ENCODE data around the gene MUSTN1.
A peak's percentile ranks its signal among the peaks of the same experiment; 100 is the strongest.

The MUSTN1 gene

DNA sequence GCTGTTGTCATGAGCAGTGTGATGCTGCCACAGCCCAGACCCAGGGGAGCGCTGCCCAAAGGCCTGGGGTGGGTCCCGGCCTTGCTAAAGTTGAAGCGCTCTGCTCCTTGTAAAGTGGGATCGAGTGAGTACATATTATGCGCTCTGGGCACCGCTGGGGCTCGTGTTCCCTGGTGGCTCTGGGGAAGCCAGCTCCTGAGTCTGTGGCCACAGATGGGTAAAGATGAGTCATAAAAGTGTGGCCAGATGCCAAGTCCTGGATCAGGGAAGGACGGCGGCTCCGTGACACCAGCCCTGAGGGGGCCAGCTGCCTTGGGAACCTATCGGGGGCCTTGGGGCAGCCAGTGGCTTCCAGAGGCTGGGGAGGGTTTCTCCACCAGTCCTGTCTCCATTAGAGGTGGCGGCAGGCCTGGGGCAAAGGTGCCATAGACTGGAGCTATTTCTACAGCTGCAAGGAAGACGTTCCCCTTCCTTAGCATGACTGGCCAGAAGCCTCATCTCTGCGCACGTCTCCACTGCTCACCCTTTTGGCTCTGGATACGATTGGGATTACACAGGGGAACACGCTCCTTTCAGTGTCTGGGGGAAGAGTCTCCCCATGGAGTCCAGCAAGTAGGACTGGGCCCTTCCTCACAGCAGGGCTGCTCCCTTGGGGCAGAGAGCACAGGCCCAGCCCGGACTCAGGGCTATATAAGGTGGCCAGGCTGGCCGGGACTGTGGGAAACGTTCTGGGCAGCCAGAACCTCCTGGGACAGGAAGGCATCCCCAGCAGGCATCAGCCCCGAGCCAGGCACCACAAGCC, 3.1 kb downstream of the MUSTN1 start:
- DNase-seq (ENCODE audit: low read depth): peak; percentile 51

DNA sequence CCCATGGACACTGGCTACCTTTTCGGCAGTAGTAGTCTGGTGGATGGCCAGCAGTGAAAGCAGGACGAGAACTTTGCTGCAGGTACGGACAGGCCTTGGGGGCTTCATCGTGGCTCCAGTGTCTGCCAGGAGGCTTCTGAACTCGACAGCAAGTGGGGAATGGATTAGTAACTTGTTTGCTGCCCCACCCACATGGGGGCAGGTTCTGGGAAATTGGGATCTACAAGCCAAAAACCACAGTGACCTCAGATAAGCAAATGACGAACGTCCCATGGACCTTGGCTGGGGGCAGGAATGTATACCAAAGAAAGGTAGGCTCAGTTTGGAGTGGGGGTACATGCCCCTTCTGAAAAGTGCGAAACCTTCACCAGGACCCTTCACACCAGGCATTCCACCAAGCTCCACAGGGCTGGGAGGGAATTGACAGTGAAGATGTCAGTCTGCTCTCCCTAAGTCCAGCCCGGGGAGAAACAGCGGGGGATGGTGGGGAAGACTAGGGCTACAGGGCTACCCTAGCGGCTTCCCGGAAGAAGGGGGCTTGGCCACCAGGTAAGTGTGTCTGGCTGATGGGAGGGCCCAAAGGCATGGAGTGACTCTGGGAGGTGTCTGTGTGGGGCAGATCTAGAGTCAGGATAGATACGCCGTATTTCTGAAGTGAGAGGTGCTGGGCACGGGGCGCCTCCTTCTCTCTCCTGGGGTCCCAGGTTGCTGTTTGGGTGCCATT, 4.1 kb downstream of the MUSTN1 start, which contains the start of gene ITIH4:
Gene ITIH4 (minus strand): TSS at position 138 of the 724 bp plus-strand sequence. CDS start 30 bp downstream, at position 108.
- no peak for DNase-seq (ENCODE audit: low read depth)

DNA sequence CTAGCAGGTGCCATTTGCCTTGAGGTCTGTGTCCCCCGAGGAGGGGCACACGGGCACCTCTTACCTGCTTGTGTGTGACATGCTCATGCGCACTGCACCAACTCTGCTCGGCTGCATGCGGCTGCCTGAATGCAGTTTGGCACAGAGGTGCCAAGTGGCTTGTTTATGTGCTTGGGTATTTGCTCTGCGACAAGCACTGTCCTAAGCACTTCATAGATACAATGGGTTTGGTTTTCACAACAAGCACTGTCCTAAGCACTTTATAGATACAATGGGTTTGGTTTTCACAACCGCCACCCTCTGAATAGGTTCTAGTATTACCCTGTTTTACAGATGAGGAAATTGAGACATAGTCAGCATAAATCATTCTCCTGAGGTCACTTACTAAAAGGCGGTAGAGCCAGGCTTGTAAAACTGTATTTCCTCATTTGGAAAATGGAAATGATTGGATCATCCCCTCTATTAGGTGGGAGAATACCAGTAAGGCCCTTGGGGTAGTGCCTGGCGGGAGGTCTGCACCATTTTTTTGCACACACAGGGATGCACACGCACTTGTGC, 4.8 kb downstream of the MUSTN1 start:
- no peak for DNase-seq (ENCODE audit: low read depth)

DNA sequence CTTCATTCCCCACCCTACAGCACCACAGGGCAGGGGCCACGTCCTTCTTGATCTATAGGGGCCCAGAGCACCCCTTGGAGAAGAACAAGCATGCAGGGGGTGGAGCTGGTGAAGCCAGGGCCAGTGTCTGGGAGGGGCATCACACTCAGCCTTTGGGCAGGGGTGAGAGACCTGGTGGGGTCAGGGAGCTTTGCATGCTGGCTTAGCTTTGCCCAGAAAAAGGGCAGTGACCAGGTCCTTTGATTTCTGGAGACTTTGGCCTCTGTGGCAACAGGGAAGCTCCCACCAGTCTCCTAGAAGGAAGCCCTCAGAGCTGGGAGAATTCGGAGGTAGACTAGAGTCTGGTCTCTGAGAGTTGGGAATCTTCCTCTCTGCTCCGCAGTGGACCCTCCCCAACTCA, 5.3 kb downstream of the MUSTN1 start:
- no peak for DNase-seq (ENCODE audit: low read depth)

DNA sequence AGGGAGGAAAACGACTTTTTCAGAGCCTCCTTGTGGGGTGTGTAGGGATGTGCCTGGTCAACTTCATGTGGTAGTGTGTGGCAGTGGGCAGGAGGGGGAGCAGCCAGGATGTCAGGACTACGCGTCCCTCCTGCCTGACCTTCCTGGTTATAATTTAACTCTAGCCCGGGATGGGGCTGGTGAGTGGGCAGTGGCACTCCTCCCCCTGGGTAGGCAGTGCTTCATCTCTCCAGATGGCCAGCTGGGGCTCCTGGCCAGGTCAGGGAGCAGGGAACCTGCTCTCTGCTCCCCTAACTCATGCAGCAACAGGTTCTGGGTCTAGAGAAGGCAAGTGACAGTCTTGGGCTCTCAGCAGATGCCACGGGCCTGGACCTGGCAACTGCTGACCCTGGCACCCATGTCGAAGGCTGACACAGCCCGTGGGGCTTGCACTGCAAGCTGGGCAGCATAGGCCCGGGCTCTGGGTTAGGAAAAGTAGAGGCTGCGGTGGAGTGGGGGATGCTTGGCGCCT, 6.9 kb downstream of the MUSTN1 start:
- DNase-seq (ENCODE audit: low read depth): no peak

DNA sequence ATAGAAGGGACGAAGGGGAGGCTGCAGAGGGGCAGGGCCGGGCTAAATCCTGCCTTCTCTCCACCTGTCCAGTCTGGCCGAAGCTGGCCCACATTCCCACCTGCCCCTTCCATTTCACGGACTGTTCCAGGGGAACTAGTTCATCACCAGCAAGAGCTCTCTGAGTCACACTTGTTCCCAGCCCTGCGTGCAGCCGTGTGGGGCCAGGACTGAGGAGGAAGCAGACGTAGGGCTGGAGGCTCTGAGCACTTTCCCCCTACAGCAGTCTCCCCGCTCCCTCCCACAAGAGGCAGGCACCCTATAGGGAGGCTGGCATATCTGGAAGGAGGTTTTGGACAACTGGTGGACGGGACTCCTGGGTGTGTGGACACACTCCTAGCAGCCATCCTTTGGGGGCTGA, 7.4 kb downstream of the MUSTN1 start:
- DNase-seq (ENCODE audit: low read depth): peak; percentile 32

DNA sequence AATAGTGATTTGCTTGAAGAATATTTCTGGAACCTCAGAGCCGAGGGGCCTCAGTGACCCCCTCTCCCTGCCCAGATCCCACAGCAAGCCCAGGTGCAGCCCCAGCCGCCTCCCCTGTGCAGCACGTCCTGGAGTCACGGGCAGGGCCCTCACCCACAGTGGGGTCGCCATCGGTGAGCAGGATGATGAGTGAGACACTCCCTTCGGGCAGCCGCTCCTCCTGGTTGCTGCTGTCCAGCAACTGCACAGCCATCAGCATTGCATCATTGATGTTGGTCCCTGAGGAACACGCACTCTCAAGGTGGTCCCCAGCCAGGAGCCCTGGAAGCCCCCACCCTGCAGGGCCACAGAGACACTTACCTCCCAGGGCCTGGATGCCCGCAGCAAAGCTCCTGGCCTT, 10.8 kb downstream of the MUSTN1 start:
- DNase-seq (ENCODE audit: low read depth): no peak

DNA sequence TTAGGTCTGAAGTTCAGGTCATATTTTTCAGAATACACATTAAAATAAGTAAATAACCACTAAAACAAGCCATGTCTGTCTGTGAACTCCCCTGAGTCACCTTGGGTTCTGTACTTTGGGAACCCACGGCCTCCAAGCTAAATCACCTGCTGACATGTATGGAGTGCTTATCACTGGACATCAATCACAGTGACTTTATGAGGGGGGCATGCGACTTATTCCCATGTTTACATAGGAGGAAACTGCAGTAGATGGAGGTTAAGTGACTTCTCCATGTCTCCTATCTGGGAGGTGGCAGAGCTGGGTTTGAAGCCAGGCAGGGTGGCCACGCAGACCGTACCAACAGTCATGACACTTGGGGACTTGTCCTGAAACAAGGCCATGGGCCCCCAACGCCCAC, 12.5 kb downstream of the MUSTN1 start:
- no peak for DNase-seq (ENCODE audit: low read depth)

DNA sequence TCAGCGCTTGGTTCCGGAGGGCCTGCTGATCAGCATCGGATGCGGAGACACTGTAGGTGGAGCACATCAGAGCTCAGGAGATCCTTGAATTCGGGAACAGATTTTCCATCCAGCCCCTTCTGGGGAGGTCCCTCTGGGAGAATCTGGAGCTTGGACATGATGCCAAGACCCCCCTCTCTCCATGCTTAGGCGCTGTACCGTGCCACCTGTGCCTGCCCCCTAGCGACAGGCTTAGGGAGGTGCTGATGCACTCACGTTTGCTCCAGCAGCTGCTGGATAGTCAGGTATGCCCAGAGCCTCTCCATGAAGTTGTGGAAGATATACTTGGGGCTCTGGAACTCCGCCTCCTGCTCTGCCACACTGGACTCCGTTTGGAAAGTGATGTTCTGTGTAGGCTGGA, 14.1 kb downstream of the MUSTN1 start:
- peak; percentile 15 for DNase-seq (ENCODE audit: low read depth)

DNA sequence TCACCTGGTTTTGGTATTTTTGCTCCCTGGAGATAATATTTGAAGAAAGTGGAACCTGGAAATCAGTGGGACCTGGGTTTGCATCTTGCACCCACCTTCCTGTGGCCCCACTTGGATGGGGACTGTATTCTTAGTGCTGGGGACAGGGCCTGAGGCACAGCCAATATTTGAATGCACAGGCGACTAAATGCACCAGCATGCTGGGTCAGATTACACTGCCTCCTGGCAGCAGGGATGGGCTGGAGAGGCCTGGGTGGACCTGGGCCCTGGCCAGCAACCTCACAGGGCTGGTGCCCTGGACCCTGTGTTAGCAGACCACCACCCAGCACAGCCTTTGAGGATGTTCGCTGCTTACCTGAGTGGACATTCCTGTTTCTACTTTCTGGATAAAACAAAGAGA, 14.9 kb downstream of the MUSTN1 start:
- no peak for DNase-seq (ENCODE audit: low read depth)

DNA sequence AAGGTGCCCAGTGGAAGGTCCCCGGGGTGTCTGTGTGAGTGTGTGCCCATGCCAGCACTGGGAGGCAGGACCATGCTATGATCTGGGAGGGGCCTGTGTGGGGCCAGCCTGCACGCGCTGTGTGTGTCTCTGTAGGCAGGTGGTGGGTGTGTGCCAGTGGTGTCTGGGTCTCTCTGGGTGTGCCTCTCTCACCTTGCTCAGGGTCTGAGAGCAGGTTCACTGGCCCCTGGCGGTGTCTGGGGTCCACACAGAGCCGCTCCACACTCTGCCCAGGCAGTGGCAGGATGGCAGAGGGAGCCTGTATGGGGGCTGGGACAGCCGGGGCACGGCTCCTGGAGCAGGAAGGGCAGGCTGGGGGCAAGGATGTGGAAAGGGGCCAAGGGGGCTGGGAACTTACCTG, 17.0 kb downstream of the MUSTN1 start:
- DNase-seq (ENCODE audit: low read depth): no peak

DNA sequence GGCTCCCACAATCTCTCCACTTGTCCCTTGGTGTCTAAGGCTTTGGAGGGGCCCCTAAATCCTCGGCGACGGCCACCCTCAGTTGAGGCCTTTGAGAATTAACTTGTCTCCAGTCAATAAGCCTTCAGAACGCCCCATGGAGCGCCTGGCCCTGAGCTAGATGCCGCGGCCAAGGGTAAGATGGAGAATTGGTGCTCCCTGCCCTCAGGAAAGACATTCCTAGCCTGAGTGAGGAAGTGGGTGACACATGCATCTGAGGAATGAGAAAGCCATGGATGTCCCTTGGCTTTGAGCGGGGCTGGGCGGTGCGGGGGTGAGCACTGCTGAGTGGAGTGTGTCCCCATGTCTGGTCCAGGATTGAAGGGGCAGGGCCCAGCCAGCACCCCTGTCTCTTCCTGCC, 17.6 kb downstream of the MUSTN1 start:
- no peak for DNase-seq (ENCODE audit: low read depth)

DNA sequence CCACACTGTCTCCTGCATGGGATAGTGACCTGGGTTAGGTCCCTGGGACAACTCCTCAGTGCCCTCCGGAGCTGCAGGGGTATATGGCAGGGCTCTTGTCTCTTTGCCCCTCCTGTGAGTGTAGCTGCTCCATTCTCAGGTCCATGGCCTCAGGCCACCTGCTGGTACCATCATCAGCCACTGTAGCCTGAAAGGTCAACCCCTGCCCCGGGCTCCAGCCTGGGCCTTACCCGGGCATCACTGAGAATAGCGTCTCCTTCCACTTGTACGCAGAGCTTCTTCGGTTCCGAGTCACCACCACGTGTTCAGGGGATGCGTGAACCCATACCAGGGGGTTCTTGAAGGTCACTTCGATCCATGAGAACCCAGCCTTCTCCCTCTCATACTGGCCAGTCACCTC, 18.2 kb downstream of the MUSTN1 start:
- DNase-seq (ENCODE audit: low read depth): no peak

DNA sequence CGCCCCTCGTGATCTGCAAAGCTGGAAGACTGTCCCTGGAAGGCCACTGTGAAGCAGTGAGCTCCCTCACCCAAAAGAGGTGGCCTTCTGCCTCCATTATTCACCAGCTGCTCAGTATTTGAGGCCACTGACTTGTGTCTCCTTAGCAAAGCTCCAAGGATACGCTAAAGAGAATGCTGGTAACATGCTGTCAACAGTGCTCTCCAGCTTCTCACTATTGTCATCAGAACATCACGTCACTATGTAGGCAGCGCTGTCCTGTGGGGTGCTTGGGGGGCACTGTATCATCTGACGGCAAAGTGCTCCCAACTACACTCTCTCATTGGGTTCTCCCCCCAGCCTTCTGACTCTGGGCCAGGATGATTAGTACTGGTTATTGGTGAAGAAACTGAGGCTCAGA, 18.6 kb downstream of the MUSTN1 start:
- no peak for DNase-seq (ENCODE audit: low read depth)

DNA sequence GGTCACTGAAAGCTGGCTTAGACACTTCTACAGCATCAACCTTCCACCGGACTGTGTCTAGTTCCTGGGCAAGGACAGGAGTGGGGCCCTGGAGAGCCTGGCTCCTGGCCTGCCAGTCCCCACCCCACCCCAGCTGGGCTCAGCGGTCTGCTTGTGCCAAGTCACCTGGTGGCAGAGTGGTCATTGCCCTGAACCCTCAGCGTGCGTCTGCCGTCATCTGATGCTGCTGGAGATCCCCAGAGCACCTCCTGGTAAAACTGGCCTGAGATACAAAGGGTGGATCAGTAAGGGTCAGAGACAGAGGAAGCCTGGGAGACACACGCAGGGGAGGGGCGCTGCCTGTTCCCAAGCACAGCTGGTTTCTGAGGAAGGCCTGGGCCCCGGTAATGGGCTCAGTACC, 21.0 kb downstream of the MUSTN1 start:
- DNase-seq (ENCODE audit: low read depth): no peak

DNA sequence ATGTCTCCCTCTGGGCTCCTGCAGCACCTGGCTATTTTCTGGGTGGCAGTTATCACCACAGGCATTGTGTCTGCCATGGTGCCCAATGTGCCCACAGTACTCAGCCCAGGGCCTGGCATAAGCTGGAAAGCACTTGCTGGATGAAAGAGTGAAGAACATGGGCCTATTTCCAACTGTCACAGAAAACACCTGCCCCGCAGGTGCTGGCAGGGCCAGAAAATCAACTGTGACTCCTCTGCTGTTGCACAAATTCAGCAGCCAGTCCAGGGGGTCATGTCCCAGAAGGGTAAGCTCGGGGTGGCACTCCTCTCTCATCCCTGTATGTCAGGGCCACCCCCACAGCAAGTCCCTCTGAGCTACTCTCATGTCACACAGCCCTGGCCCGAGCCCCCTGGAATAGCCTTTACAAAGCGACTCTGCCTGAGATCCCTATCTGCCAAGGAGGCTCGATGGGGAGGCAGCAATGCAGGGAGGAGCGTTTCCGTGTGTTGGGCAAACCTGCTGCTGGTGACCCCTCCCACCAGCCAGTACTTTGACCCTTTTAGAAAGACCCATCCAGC, 23.3 kb downstream of the MUSTN1 start:
- DNase-seq (ENCODE audit: low read depth): no peak

DNA sequence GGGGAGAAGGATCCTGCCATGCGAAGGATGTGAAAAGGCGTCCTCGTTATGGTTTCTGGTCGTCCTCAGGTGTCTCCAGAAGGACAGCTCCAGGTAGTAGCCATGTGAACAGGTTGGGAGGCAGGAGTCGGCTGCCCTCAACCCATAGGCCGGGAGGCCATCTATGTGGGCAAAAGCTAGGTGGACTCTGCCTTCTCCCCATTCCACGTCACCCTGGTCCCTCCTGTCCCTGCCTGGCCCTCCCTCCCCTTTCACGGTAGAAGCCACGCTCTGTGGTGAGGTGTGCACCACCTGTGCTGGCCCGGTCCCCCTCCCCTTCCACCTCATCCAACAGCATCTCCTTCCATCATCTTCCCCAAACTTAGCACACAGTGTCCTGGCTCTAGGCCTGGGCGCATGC, 23.9 kb downstream of the MUSTN1 start:
- DNase-seq (ENCODE audit: low read depth): no peak

DNA sequence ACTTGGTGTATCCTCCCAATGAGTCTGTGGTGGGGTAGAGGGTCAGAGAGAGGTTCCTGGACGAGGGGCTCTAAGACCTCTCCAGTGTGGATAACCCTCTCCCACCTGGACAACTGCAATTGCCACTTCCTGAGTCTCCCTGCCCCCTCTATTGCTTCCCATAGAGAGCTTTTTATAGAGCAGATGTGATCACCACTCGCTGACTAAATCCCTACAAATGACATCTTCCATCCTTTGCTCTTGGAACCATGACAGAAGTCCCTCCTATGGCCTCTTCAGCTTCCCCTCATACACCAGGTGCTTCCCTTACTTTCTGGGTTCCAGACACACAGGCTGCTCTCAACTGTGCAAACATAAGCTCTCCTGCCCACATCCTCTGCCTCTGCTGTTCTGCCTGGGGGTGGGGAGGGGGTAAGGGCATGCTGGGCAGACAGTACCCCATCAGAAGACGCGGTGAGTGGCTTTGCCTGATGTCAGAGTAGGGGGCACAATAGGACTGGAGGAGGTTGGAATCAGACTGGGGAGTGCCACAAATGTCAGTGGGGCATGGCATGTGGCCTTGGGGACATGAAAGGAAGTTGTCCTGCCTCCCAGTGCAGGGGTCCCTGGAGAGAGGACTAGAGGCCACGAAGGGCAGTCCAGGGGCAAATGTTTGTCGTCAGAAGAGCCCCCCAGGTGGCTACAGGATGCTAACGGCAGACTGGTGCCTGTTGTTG, 25.0 kb downstream of the MUSTN1 start:
- DNase-seq (ENCODE audit: low read depth): no peak

DNA sequence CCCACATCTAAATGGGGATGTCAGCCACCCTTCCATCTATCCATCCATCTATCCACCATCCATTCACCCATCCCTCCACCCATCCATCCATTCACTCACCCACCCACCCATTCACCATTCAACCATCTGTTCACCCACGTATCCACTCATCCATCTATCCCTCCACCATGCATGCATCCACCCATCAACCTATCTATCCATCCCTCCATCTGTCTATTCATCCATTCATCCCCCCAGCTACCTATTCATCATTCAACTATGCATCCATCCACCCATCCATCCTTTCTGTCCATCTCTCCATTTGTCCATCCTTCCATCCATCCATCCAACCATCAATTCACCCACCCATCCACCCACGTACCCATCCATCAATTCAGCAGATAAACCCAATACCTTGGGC, 25.7 kb downstream of the MUSTN1 start:
- DNase-seq (ENCODE audit: low read depth): no peak

DNA sequence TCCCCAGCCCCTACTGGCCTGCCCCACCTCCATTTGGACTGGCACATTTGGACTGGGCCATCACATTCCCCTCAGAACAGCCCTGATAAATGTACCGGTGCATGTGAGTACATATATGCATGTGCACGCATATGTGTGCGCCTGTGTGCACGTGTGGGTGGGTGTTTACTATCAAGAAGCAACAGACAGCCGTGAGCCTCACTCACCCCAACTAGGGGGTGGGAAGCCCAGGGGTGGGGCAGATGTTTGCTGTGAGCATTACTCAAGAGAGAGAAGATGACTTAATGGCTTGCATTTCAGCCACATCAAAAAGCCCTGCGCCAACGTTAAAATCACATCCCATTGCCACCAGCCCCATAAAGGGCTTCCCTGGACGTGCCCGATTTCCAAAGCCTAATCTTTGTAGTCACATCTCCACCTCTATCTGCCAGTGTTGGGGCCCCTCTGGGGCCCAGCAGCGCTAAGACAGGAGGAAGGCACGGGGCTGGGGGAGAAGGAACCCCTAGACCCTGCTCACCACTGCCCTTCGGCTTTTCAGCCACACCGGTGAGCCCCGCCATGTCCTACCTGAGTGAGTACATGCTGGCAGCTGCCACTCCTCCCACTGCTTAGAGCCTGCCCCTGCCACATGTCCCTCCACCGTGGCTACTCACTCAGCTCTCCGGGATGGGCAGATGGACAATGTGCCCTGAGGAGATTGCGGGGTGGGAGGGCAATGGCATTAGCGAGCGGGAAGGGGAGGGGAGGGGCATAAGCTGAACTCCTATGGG, 29.4 kb downstream of the MUSTN1 start:
- DNase-seq (ENCODE audit: low read depth): no peak

DNA sequence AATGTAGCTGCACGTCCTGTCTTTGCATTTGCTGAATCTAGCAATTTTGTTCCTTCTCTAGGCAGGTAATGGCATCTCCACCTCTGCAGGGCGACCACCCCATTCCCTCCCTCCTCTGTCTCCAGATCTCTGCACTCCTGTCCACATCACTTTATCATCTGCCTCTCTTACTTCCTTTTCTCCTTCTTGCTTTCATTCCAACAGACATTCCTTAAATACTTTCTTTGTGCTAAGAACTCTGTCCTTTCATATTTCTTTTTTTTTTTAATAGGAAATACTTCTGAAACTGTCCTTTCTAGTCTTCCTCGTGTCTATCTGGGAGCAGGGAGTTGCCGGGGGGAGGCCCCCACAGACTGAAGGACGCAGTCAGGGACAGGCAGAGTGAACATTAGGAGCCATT, 33.0 kb downstream of the MUSTN1 start:
- DNase-seq (ENCODE audit: low read depth): no peak
